GM12892 (cell line): ENCODE data around the gene CAMTA1.

Experiments used
- DNase-seq: peaks from one replicate; pipeline ENCODE4 v3.0.0; 2011; ENCODE audit not compliant: insufficient read length
- FAIRE-seq: peaks from 2 replicates; lab custom pipeline; 2011; peaks lifted over from hg19 to GRCh38; lab: Jason Lieb, UNC
- POLR2A ChIP-seq: IDR thresholded peaks from 2 replicates; pipeline ENCODE4 v1.6.1; 2011; ENCODE audit warnings: low read depth, low read length, control low read depth
- POLR2AphosphoS5 ChIP-seq: IDR thresholded peaks from 2 replicates; pipeline ENCODE4 v1.6.1; 2011; ENCODE audit warnings: low read depth, low read length, control low read depth
- TAF1 ChIP-seq: IDR thresholded peaks from 2 replicates; pipeline ENCODE4 v1.6.1; 2011; ENCODE audit warnings: low read depth, mild to moderate bottlenecking, control low read depth, low read length, borderline replicate concordance

The CAMTA1 gene

GRCh38 chr1:7616076-7616832 is 831.0 kb downstream of the CAMTA1 start:
- no peak for FAIRE-seq
- DNase-seq, result no peak
- TF ChIP-seq POLR2AphosphoS5 (no peak), TAF1 (no peak), POLR2A (no peak)

GRCh38 chr1:7616953-7617352 is 831.7 kb downstream of the CAMTA1 start:
- DNase-seq (no peak), FAIRE-seq (no peak)
- TF ChIP-seq TAF1 (no peak), POLR2A (no peak), POLR2AphosphoS5 (no peak)

GRCh38 chr1:7617826-7618225 is 832.6 kb downstream of the CAMTA1 start:
- FAIRE-seq (no peak), DNase-seq (no peak)
- TF ChIP-seq POLR2A (no peak), TAF1 (no peak), POLR2AphosphoS5 (no peak)

- DNase-seq, result no peak
- FAIRE-seq, result no peak
- no peak for TF ChIP-seq TAF1
- no peak for TF ChIP-seq POLR2A
- no peak for TF ChIP-seq POLR2AphosphoS5
Observed at GRCh38 chr1:7620196-7620595, 834.9 kb downstream of the CAMTA1 start.

- no peak for DNase-seq
- TF ChIP-seq TAF1 (no peak), POLR2AphosphoS5 (no peak), POLR2A (no peak)
- FAIRE-seq, result no peak
Observed at GRCh38 chr1:7621334-7622219, 836.3 kb downstream of the CAMTA1 start.

- FAIRE-seq, result no peak
- no peak for DNase-seq
- TF ChIP-seq TAF1 (no peak), POLR2AphosphoS5 (no peak), POLR2A (no peak)
Observed at GRCh38 chr1:7623842-7624241, 838.6 kb downstream of the CAMTA1 start.

- TF ChIP-seq POLR2A, result no peak
- no peak for TF ChIP-seq POLR2AphosphoS5
- no peak for TF ChIP-seq TAF1
- no peak for FAIRE-seq
- DNase-seq, result no peak
Observed at GRCh38 chr1:7624791-7625355, 839.6 kb downstream of the CAMTA1 start.

- no peak for DNase-seq
- no peak for FAIRE-seq
- TF ChIP-seq TAF1, result no peak
- TF ChIP-seq POLR2A, result no peak
- TF ChIP-seq POLR2AphosphoS5, result no peak
Observed at GRCh38 chr1:7625401-7625800, 840.1 kb downstream of the CAMTA1 start.

- FAIRE-seq (no peak), DNase-seq (no peak)
- no peak for TF ChIP-seq POLR2A
- no peak for TF ChIP-seq POLR2AphosphoS5
- no peak for TF ChIP-seq TAF1
Observed at GRCh38 chr1:7628273-7628672, 843.0 kb downstream of the CAMTA1 start.

- FAIRE-seq, result no peak
- no peak for DNase-seq
- TF ChIP-seq POLR2A (no peak), POLR2AphosphoS5 (no peak), TAF1 (no peak)
Observed at GRCh38 chr1:7629011-7629410, 843.8 kb downstream of the CAMTA1 start.

GRCh38 chr1:7629465-7630195 is 844.4 kb downstream of the CAMTA1 start:
- TF ChIP-seq TAF1, result no peak
- TF ChIP-seq POLR2A, result no peak
- no peak for TF ChIP-seq POLR2AphosphoS5
- DNase-seq (no peak), FAIRE-seq (no peak)
